ENCODE results near the gene STPG4.

DNA sequence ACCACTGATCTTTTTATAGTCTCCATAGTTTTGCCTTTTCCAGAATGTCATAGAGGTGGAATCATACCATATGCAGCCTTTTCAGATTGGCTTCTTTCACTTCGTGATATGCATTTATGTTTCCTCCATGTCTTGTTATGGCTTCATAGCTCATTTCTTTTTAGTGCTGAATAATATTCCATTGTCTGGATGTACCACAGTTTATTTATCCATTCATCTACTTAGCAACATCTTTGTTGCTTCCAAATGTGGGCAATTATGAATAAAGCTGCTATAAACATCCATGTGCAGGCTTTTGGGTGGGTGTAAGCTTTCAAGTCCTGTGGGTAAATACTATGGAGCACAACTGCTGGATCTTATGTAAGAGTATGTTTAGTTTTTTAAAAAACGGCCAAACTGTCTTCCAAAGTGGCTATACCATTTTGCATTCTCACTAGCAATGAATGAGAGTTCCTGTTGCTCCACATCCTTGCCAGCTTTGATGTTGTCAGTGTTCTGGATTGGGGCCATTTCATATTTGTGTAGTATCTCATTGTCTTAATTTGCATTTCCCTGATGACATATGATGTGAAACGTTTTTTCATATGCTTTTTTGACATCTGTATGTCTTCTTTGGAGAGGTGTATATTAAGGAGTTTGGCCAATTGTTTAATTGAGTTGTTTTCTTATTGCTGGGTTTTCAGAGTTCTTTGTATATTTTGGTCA lies 20.6 kb downstream of the STPG4 start:
- TF ChIP-seq POLR2AphosphoS5 (IDR thresholded peaks at IDR 0.05; ENCODE audit: borderline replicate concordance, low read depth, low read length) = no peak
- TF ChIP-seq EZH2 (IDR thresholded peaks at IDR 0.05) = no peak
- TF ChIP-seq FOXP2 (optimal IDR thresholded peaks at IDR 0.05; ENCODE audit: control extremely low read depth, extremely low read length, insufficient read depth) = no peak

Data from SK-N-MC (cell line).